ENCODE results near the gene NHLH1. TPM values are rescaled to one million over a fixed set of nuclear protein-coding genes. Genes with fewer than 3 reads are reported as not detected.
A peak's percentile ranks its signal among the peaks of the same experiment; 100 is the strongest.

NHLH1 gene
- total RNA-seq, 1 experiment from 2014 or later = 1.6 TPM

DNA sequence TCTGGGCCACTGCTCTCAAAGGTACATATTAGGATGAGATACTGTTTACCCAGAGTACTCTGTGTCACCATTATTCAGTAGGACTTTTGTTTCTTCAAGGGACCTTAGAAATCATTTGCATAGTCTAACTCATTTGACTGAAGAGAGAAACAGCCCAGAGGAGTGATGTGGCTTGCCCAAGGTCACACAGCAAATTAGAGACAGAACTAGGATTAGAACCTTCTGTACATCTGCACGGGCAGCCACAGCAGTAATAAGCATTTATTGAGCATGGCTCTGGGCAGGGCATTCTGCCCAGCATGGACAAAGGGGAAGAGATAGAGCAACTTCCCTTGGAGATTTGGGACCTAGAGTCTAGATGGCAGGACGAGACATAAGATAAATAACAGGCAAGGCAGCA is 5.7 kb upstream of the NHLH1 start:
- H3K27ac Mint-ChIP-seq (ENCODE audit: unreplicated experiment) = peak overlapping the region; percentile 4
- TF ChIP-seq, protein P1, sequence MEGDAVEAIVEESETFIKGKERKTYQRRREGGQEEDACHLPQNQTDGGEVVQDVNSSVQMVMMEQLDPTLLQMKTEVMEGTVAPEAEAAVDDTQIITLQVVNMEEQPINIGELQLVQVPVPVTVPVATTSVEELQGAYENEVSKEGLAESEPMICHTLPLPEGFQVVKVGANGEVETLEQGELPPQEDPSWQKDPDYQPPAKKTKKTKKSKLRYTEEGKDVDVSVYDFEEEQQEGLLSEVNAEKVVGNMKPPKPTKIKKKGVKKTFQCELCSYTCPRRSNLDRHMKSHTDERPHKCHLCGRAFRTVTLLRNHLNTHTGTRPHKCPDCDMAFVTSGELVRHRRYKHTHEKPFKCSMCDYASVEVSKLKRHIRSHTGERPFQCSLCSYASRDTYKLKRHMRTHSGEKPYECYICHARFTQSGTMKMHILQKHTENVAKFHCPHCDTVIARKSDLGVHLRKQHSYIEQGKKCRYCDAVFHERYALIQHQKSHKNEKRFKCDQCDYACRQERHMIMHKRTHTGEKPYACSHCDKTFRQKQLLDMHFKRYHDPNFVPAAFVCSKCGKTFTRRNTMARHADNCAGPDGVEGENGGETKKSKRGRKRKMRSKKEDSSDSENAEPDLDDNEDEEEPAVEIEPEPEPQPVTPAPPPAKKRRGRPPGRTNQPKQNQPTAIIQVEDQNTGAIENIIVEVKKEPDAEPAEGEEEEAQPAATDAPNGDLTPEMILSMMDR (IDR thresholded peaks at IDR 0.05; ENCODE audit: unreplicated experiment) = no peak
- no peak for DNase-seq
- CTCF ChIA-PET = no interaction called here
- H3K27me3 Mint-ChIP-seq (ENCODE audit: unreplicated experiment) = no peaks in the 10 kb centered on the region
- no TSS peak for BruUV-seq (replicated peaks)
- no peaks in the 10 kb centered on the region for H3K9me3 Mint-ChIP-seq (ENCODE audit: low read depth, unreplicated experiment)
- no peak overlapping the region for H3K4me3 Mint-ChIP-seq (ENCODE audit: low read depth, unreplicated experiment)
- intact Hi-C loops (cut with micrococcal nuclease; ENCODE audit: unreplicated experiment) = no loop called here
- H3K36me3 Mint-ChIP-seq (ENCODE audit: insufficient read depth, unreplicated experiment) = peaks cover 28% of the 10 kb centered on the region
- peaks cover 9% of the 10 kb centered on the region for H3K4me1 Mint-ChIP-seq (ENCODE audit: low read depth, unreplicated experiment)

DNA sequence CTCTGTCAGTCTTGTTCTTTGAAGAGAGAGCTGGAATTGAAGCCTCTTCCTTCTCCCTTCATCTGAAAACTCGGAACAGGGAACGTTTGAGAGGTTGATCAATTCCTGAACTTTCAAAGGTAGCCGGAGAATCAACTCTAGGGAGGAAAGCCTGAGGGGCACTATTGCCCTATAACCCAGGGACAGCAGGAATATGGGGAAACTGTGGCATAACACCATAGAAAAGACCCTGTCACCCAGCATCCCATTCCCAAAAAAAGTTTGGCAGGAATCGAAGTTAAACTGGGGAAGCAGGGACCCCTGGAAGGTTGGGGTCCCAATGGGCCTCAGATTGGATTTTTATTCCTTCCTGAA is 5.1 kb upstream of the NHLH1 start:
- peak overlapping the region; percentile 73 for H3K27ac Mint-ChIP-seq (ENCODE audit: unreplicated experiment)
- intact Hi-C loops (cut with micrococcal nuclease; ENCODE audit: unreplicated experiment) = no loop called here
- no peak overlapping the region for H3K4me3 Mint-ChIP-seq (ENCODE audit: low read depth, unreplicated experiment)
- H3K9me3 Mint-ChIP-seq (ENCODE audit: low read depth, unreplicated experiment) = no peaks in the 10 kb centered on the region
- TF ChIP-seq, protein P1 (IDR thresholded peaks at IDR 0.05; ENCODE audit: unreplicated experiment) = no peak
- peaks cover 24% of the 10 kb centered on the region for H3K36me3 Mint-ChIP-seq (ENCODE audit: insufficient read depth, unreplicated experiment)
- BruUV-seq (replicated peaks) = no TSS peak
- H3K4me1 Mint-ChIP-seq (ENCODE audit: low read depth, unreplicated experiment) = peaks cover 9% of the 10 kb centered on the region
- no peak for DNase-seq
- CTCF ChIA-PET = no interaction called here
- H3K27me3 Mint-ChIP-seq (ENCODE audit: unreplicated experiment) = no peaks in the 10 kb centered on the region

DNA sequence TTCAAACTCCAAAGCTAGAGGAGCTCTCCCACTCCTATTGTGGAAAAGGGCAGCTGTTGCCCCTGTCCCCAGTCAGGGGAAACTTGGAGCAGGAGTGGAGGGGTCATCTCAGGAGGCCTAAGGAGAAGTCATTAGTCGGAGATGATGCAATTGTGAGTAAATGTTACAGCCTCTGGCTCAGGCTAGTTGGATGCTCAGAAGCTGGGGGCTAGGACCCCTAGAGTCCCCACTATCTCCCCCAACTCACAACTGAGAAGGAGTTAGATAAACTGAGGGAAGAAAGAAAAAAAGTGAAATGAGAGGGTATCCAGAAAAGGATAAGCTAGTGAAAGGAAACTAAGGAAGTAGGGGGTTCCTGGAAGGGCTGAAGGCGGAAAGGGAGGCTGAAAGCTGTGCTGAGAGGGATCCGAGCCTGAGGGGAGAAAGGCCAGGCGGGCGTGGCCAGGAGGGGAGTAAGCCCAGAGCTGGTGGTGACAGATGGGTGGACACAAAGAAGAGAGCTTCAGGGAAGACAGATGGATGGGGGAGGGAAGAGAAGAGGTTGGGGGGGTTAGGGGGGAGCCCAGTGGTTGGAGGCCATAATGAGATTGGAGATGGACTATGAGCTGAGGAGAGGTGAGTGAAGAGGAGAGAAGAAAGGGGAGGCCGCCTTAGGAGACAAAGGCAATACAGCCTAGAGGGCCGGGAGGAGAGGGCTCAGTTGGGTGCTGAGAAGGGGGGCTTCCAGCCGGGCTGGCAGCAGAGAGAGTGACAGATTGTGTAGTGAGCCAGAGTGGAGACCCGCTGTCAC is 4.5 kb upstream of the NHLH1 start:
- Mint-ChIP-seq H3K27me3 (ENCODE audit: unreplicated experiment) (no peaks in the 10 kb centered on the region), H3K27ac (ENCODE audit: unreplicated experiment) (peak overlapping the region; percentile 73), H3K4me1 (ENCODE audit: low read depth, unreplicated experiment) (peaks cover 9% of the 10 kb centered on the region), H3K36me3 (ENCODE audit: insufficient read depth, unreplicated experiment) (peaks cover 21% of the 10 kb centered on the region), H3K4me3 (ENCODE audit: low read depth, unreplicated experiment) (no peak overlapping the region), H3K9me3 (ENCODE audit: low read depth, unreplicated experiment) (no peaks in the 10 kb centered on the region)
- CTCF ChIA-PET = interaction anchor here (1.0 kb wide), 1 partner anchor 54 kb away, joined by 3 read pairs; no protein-coding TSS in a partner anchor
- no peak for DNase-seq
- TF ChIP-seq, protein P1 (IDR thresholded peaks at IDR 0.05; ENCODE audit: unreplicated experiment) = no peak
- BruUV-seq (replicated peaks) = no TSS peak
- intact Hi-C loops (cut with micrococcal nuclease; ENCODE audit: unreplicated experiment) = no loop called here

DNA sequence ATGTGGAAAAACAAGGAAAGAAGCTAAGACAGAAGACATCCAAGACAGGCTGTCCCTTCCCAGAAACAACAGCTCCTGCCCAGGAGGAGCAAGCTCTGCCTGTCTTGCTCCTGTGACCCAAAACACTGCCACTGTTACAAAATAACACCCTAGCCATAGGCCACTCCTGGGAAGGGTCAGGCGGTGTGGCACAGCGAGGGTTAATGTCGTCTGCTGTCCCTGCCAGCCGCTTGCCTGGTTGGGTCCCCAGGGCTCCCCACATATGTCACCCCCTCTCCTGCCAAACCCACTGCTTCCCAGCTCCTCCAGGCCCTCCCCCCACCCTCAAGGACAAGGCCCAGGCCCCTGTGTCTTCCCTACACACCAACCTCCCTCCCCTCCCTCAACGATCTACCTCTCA is 3.9 kb upstream of the NHLH1 start:
- DNase-seq = no peak
- BruUV-seq (replicated peaks) = no TSS peak
- Mint-ChIP-seq H3K27ac (ENCODE audit: unreplicated experiment) (no peak overlapping the region), H3K36me3 (ENCODE audit: insufficient read depth, unreplicated experiment) (peaks cover 17% of the 10 kb centered on the region), H3K9me3 (ENCODE audit: low read depth, unreplicated experiment) (no peaks in the 10 kb centered on the region), H3K27me3 (ENCODE audit: unreplicated experiment) (no peaks in the 10 kb centered on the region), H3K4me1 (ENCODE audit: low read depth, unreplicated experiment) (peaks cover 9% of the 10 kb centered on the region), H3K4me3 (ENCODE audit: low read depth, unreplicated experiment) (no peak overlapping the region)
- CTCF ChIA-PET = interaction anchor here (1.0 kb wide), 1 partner anchor 53 kb away, joined by 3 read pairs; no protein-coding TSS in a partner anchor
- intact Hi-C loops (cut with micrococcal nuclease; ENCODE audit: unreplicated experiment) = no loop called here
- TF ChIP-seq, protein P1 (IDR thresholded peaks at IDR 0.05; ENCODE audit: unreplicated experiment) = no peak
